HG02642 (cell line): ENCODE data around the gene TNFSF9.

ENCODE experiments used
- ATAC-seq: cut with Tn5 transposase; IDR thresholded peaks from one replicate; pipeline ENCODE4 v1.9.1; 2021; ENCODE audit warnings: mild to moderate bottlenecking; ENCODE audit not compliant: unreplicated experiment, poor library complexity

TNFSF9 gene

GRCh38 chr19:6530386-6531162, at the start of gene TNFSF9:
TSS of gene TNFSF9 (plus strand) at chr19:6531026. CDS start at chr19:6531037, 11 bp downstream.
- peak; percentile 41 for ATAC-seq

- peak; percentile 78 for ATAC-seq
These were observed 49.1 kb upstream of the TNFSF9 start, which contains the start of gene DENND1C for GRCh38 chr19:6481541-6482342. TSS of gene DENND1C (minus strand) at chr19:6481787. CDS start at chr19:6481695, 92 bp downstream.

- no peak for ATAC-seq
These were observed 48.5 kb upstream of the TNFSF9 start for GRCh38 chr19:6482343-6482686.

GRCh38 chr19:6483235-6483634, 47.6 kb upstream of the TNFSF9 start:
- no peak for ATAC-seq

- ATAC-seq, result no peak
These were observed 46.6 kb upstream of the TNFSF9 start for GRCh38 chr19:6484230-6484629.

GRCh38 chr19:6484831-6485230, 46.0 kb upstream of the TNFSF9 start:
- no peak for ATAC-seq

GRCh38 chr19:6489278-6490061, 41.4 kb upstream of the TNFSF9 start:
- peak; percentile 71 for ATAC-seq

- no peak for ATAC-seq
These were observed 40.7 kb upstream of the TNFSF9 start for GRCh38 chr19:6490134-6490533.

GRCh38 chr19:6491802-6492592, 38.8 kb upstream of the TNFSF9 start:
- no peak for ATAC-seq

GRCh38 chr19:6494438-6495036, 36.3 kb upstream of the TNFSF9 start:
- no peak for ATAC-seq

- no peak for ATAC-seq
These were observed 34.9 kb upstream of the TNFSF9 start for GRCh38 chr19:6495947-6496346.

- ATAC-seq, result no peak
These were observed 32.4 kb upstream of the TNFSF9 start for GRCh38 chr19:6498294-6499036.

- ATAC-seq, result no peak
These were observed 31.6 kb upstream of the TNFSF9 start for GRCh38 chr19:6499052-6499790.

GRCh38 chr19:6500837-6501739, 29.7 kb upstream of the TNFSF9 start:
- ATAC-seq, result no peak

GRCh38 chr19:6501740-6502648, 28.8 kb upstream of the TNFSF9 start, which contains the start of gene TUBB4A:
TSS of gene TUBB4A (minus strand) at chr19:6502309. CDS start at chr19:6502212, 97 bp downstream.
- ATAC-seq, result peak; percentile 44
